ENCODE results near the gene KRT85. TPM values are rescaled to one million over a fixed set of nuclear protein-coding genes. Genes with fewer than 3 reads are reported as not detected.

The KRT85 gene
- total RNA-seq, 2 experiments from 2014 or later, result not detected

GRCh38 chr12:52414936-52415335, 47.7 kb upstream of the KRT85 start:
- peaks cover 23% of the 10 kb centered on the region for H3K27me3 Mint-ChIP-seq
- no peak overlapping the region for H3K27ac Mint-ChIP-seq
- H3K4me3 Mint-ChIP-seq, result no peak overlapping the region
- no peak overlapping the region for H3K27ac ChIP-seq (ENCODE audit: low read depth in 1 of 2, low read length in 2 of 2)
- H3K27me3 ChIP-seq (ENCODE audit: control insufficient read depth in 1 of 2, insufficient read depth in 2 of 2, low read length in 2 of 2), result no peaks in the 10 kb centered on the region
- H3K36me3 ChIP-seq (ENCODE audit: insufficient read depth, low read length), result no peaks in the 10 kb centered on the region
- H3K4me1 ChIP-seq (ENCODE audit: insufficient read depth, low read length), result no peaks in the 10 kb centered on the region
- intact Hi-C loops (cut with DNase I, micrococcal nuclease), result no loop called here
- ATAC-seq (ENCODE audit: poor library complexity) (no peak), DNase-seq (no peak)
- CTCF ChIA-PET, result no interaction called here
- no peaks in the 10 kb centered on the region for H3K9me3 ChIP-seq (ENCODE audit: control insufficient read depth in 1 of 2, insufficient read depth in 1 of 2, low read length in 2 of 2)
- POLR2A ChIA-PET, result no interaction called here
- H3K9me3 Mint-ChIP-seq, result no peaks in the 10 kb centered on the region
- no peaks in the 10 kb centered on the region for H3K4me1 Mint-ChIP-seq (ENCODE audit: low read depth)
- H3K36me3 Mint-ChIP-seq (ENCODE audit: low read depth), result no peaks in the 10 kb centered on the region
- H3K4me3 ChIP-seq (ENCODE audit: low read length), result no peak overlapping the region
- TF ChIP-seq CTCF (IDR thresholded peaks at IDR 0.05), result no peak

GRCh38 chr12:52413782-52414345, 46.6 kb upstream of the KRT85 start:
- POLR2A ChIA-PET, result no interaction called here

GRCh38 chr12:52413202-52413601, 45.9 kb upstream of the KRT85 start:
- CTCF ChIA-PET, result no interaction called here
- DNase-seq (no peak), ATAC-seq (ENCODE audit: poor library complexity) (no peak)
- Mint-ChIP-seq H3K4me1 (ENCODE audit: low read depth) (no peaks in the 10 kb centered on the region), H3K9me3 (no peaks in the 10 kb centered on the region), H3K27ac (no peak overlapping the region), H3K36me3 (ENCODE audit: low read depth) (no peaks in the 10 kb centered on the region), H3K27me3 (peaks cover 28% of the 10 kb centered on the region), H3K4me3 (no peak overlapping the region)
- no peak overlapping the region for H3K4me3 ChIP-seq (ENCODE audit: low read length)
- no peak for TF ChIP-seq CTCF (IDR thresholded peaks at IDR 0.05)
- no peaks in the 10 kb centered on the region for H3K27me3 ChIP-seq (ENCODE audit: control insufficient read depth in 1 of 2, insufficient read depth in 2 of 2, low read length in 2 of 2)
- POLR2A ChIA-PET, result no interaction called here
- H3K4me1 ChIP-seq (ENCODE audit: insufficient read depth, low read length), result no peaks in the 10 kb centered on the region
- intact Hi-C loops (cut with DNase I, micrococcal nuclease), result no loop called here
- H3K9me3 ChIP-seq (ENCODE audit: control insufficient read depth in 1 of 2, insufficient read depth in 1 of 2, low read length in 2 of 2), result no peaks in the 10 kb centered on the region
- H3K36me3 ChIP-seq (ENCODE audit: insufficient read depth, low read length), result no peaks in the 10 kb centered on the region
- no peak overlapping the region for H3K27ac ChIP-seq (ENCODE audit: low read depth in 1 of 2, low read length in 2 of 2)

More at GRCh38 chr12:52413782-52414345, 46.6 kb upstream of the KRT85 start:
- Histone ChIP-seq H3K4me3 (ENCODE audit: low read length) (no peak overlapping the region), H3K4me1 (ENCODE audit: insufficient read depth, low read length) (no peaks in the 10 kb centered on the region), H3K27me3 (ENCODE audit: control insufficient read depth in 1 of 2, insufficient read depth in 2 of 2, low read length in 2 of 2) (no peaks in the 10 kb centered on the region), H3K9me3 (ENCODE audit: control insufficient read depth in 1 of 2, insufficient read depth in 1 of 2, low read length in 2 of 2) (no peaks in the 10 kb centered on the region), H3K36me3 (ENCODE audit: insufficient read depth, low read length) (no peaks in the 10 kb centered on the region), H3K27ac (ENCODE audit: low read depth in 1 of 2, low read length in 2 of 2) (no peak overlapping the region)
- DNase-seq, result no peak
- H3K27ac Mint-ChIP-seq, result no peak overlapping the region
- no peaks in the 10 kb centered on the region for H3K9me3 Mint-ChIP-seq
- TF ChIP-seq CTCF (IDR thresholded peaks at IDR 0.05), result no peak
- CTCF ChIA-PET, result no interaction called here
- peaks cover 23% of the 10 kb centered on the region for H3K27me3 Mint-ChIP-seq
- intact Hi-C loops (cut with DNase I, micrococcal nuclease), result no loop called here
- ATAC-seq (ENCODE audit: poor library complexity), result no peak
- no peak overlapping the region for H3K4me3 Mint-ChIP-seq
- H3K36me3 Mint-ChIP-seq (ENCODE audit: low read depth), result no peaks in the 10 kb centered on the region
- H3K4me1 Mint-ChIP-seq (ENCODE audit: low read depth), result no peaks in the 10 kb centered on the region
